Islet of Langerhans (tissue), 1 donor: ENCODE measurements around the gene ITGB5.

Experiments used
- FAIRE-seq: peaks from one replicate; lab custom pipeline; 2011; peaks lifted over from hg19 to GRCh38; lab: Jason Lieb, UNC

The ITGB5 gene

GRCh38 chr3:124893526-124893925, 6.4 kb upstream of the ITGB5 start:
- FAIRE-seq, result no peak

- FAIRE-seq, result no peak
These were observed 3.5 kb upstream of the ITGB5 start for GRCh38 chr3:124890573-124891190.

- no peak for FAIRE-seq
These were observed 1.6 kb upstream of the ITGB5 start for GRCh38 chr3:124888482-124889441.

GRCh38 chr3:124887932-124888298, 750 bp upstream of the ITGB5 start:
- no peak for FAIRE-seq

- FAIRE-seq, result no peak
These were observed 753 bp downstream of the ITGB5 start for GRCh38 chr3:124886168-124887056.

GRCh38 chr3:124885466-124886167, 1.5 kb downstream of the ITGB5 start:
- FAIRE-seq, result no peak

- FAIRE-seq, result no peak
These were observed 2.6 kb downstream of the ITGB5 start for GRCh38 chr3:124884474-124885101.

- FAIRE-seq, result no peak
These were observed 3.2 kb downstream of the ITGB5 start for GRCh38 chr3:124883766-124884473.

GRCh38 chr3:124882816-124883747, 4.1 kb downstream of the ITGB5 start:
- no peak for FAIRE-seq

GRCh38 chr3:124881976-124882697, 5.0 kb downstream of the ITGB5 start:
- FAIRE-seq, result no peak

- no peak for FAIRE-seq
These were observed 7.9 kb downstream of the ITGB5 start for GRCh38 chr3:124879337-124879680.

GRCh38 chr3:124878561-124879336, 8.4 kb downstream of the ITGB5 start:
- no peak for FAIRE-seq

- FAIRE-seq, result no peak
These were observed 9.5 kb downstream of the ITGB5 start for GRCh38 chr3:124877674-124878073.

- FAIRE-seq, result no peak
These were observed 10.7 kb downstream of the ITGB5 start for GRCh38 chr3:124876401-124876878.

GRCh38 chr3:124873226-124873625, 13.9 kb downstream of the ITGB5 start:
- FAIRE-seq, result no peak

GRCh38 chr3:124867511-124867910, 19.7 kb downstream of the ITGB5 start:
- FAIRE-seq, result no peak

- no peak for FAIRE-seq
These were observed 25.2 kb downstream of the ITGB5 start for GRCh38 chr3:124862006-124862405.

- FAIRE-seq, result no peak
These were observed 26.1 kb downstream of the ITGB5 start for GRCh38 chr3:124861041-124861440.
